Mesothelial cell of epicardium (in vitro differentiated cells): ENCODE data around the gene GLO1. TPM values are rescaled to one million over a fixed set of nuclear protein-coding genes. Genes with fewer than 3 reads are reported as not detected.

Experiments used
- DNase-seq, 2 experiments: peaks; one replicate each; pipeline ENCODE4 v3.0.0; 2021; ENCODE audit warnings: low spot score in 2 of 2; ENCODE audit not compliant: unreplicated experiment in 2 of 2
- H3K27ac Mint-ChIP-seq: 2 replicates; pipeline ENCODE4 v1.8.0; 2021; ENCODE audit warnings: mixed read lengths
- H3K27me3 Mint-ChIP-seq: 2 replicates; pipeline ENCODE4 v1.8.0; 2021; ENCODE audit warnings: low read depth, mixed read lengths
- H3K36me3 Mint-ChIP-seq: 2 replicates; pipeline ENCODE4 v1.8.0; 2021; ENCODE audit warnings: mixed read lengths
- H3K4me1 Mint-ChIP-seq: 2 replicates; pipeline ENCODE4 v1.8.0; 2021; ENCODE audit warnings: mixed read lengths
- H3K4me3 Mint-ChIP-seq: 2 replicates; pipeline ENCODE4 v1.8.0; 2021; ENCODE audit warnings: mild to moderate bottlenecking, moderate library complexity, mixed read lengths
- H3K9me3 Mint-ChIP-seq: 2 replicates; pipeline ENCODE4 v1.8.0; 2021; ENCODE audit warnings: mixed read lengths
- total RNA-seq: library from RNA; stranded (reverse); gene quantifications from 3 replicates; pipeline ENCODE4 v1.2.1, GENCODE V29; 2021
- TF ChIP-seq, protein P1 (sequence below): fragments of 200-600 bp; sonication (generic); IDR thresholded peaks from one replicate; pipeline ENCODE4 v1.5.0; 2021; ENCODE audit warnings: antibody characterized with exemption; ENCODE audit not compliant: unreplicated experiment

The GLO1 gene
- total RNA-seq, 1 donor from 2014 or later, result 86.2 TPM

DNA sequence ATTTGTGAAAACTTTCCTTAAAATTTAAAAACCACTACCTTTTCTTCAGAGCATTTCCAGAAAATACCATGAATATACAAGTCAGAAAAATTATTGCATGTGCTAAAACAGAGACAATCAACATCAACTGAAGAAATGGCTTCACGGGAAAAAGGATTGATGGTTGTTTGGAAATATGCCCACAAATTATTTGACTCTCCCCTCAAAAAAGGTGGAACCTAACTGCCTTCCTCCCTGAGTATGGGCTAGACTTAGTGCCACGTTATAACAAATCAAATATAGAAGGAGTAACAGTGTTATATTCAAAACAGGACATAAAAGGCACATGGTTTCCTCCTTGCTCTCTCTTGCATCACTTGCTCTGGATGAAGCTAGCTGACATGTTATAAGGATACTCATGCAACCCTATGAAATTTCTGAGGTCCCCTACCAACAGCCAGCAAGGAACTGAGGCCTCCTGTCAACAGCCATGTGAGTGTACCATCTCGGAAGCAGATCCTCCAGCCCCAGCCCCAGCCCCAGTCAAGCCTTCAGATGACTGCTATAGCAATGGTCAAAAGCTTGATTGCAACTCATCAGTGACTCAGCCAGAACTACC, 71.7 kb downstream of the GLO1 start:
- no peak for DNase-seq
- Mint-ChIP-seq H3K4me1 (peaks cover 4% of the 10 kb centered on the region), H3K9me3 (peaks cover 5% of the 10 kb centered on the region), H3K4me3 (no peak overlapping the region), H3K27ac (no peak overlapping the region), H3K36me3 (no peaks in the 10 kb centered on the region), H3K27me3 (no peaks in the 10 kb centered on the region)
- TF ChIP-seq, protein P1, sequence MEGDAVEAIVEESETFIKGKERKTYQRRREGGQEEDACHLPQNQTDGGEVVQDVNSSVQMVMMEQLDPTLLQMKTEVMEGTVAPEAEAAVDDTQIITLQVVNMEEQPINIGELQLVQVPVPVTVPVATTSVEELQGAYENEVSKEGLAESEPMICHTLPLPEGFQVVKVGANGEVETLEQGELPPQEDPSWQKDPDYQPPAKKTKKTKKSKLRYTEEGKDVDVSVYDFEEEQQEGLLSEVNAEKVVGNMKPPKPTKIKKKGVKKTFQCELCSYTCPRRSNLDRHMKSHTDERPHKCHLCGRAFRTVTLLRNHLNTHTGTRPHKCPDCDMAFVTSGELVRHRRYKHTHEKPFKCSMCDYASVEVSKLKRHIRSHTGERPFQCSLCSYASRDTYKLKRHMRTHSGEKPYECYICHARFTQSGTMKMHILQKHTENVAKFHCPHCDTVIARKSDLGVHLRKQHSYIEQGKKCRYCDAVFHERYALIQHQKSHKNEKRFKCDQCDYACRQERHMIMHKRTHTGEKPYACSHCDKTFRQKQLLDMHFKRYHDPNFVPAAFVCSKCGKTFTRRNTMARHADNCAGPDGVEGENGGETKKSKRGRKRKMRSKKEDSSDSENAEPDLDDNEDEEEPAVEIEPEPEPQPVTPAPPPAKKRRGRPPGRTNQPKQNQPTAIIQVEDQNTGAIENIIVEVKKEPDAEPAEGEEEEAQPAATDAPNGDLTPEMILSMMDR, result no peak

Other genes starting within 250 kb of the GLO1 start
- gene BTBD9, start 63.2 kb downstream of the GLO1 start, total RNA-seq, result 20.5 to 24.1 TPM (median 23.0 TPM) in 3 replicates
- 0.02 to 0.25 TPM in 2 of 3 replicates, not detected in the other for gene DNAH8, start 12.2 kb upstream of the GLO1 start, total RNA-seq